8988T (cell line): Measurements from ENCODE around the gene ADH5.
"Not testable (repeated sequence)": the region's sequence is repeated elsewhere in the genome, so short reads cannot be mapped to it uniquely, and the experiment has no call there.

Experiments
- DNase-seq: peaks from one replicate; pipeline ENCODE4 v3.0.0; 2011

ADH5 gene

GRCh38 chr4:99028187-99028586 lies 60.4 kb downstream of the ADH5 start:
- DNase-seq, result no peak

GRCh38 chr4:99027304-99027703 lies 61.3 kb downstream of the ADH5 start:
- DNase-seq, result no peak

GRCh38 chr4:99025506-99025905 lies 63.1 kb downstream of the ADH5 start:
- no peak for DNase-seq

GRCh38 chr4:99024481-99025275 lies 63.9 kb downstream of the ADH5 start:
- DNase-seq, result no peak

GRCh38 chr4:99023800-99024251 lies 64.8 kb downstream of the ADH5 start:
- DNase-seq, result not testable (repeated sequence)

- no peak for DNase-seq
These were observed 66.0 kb downstream of the ADH5 start for GRCh38 chr4:99022566-99022965.

GRCh38 chr4:99021386-99021785 lies 67.2 kb downstream of the ADH5 start:
- DNase-seq, result no peak
